Stimulated activated CD4-positive, alpha-beta T cell treated with anti-CD3 and anti-CD28 coated beads, Interleukin-2, amount 100 ng/mL, for 4 hours (primary cell): ENCODE data around the gene SPDYE9.
"Not testable (repeated sequence)": the region's sequence is repeated elsewhere in the genome, so short reads cannot be mapped to it uniquely, and the experiment has no call there.

Experiments used
- DNase-seq: peaks from one replicate; pipeline ENCODE4 v3.0.0-alpha.2; 2020; ENCODE audit warnings: low read depth

The SPDYE9 gene

GRCh38 chr7:73085938-73086337 is at the start of gene SPDYE9:
Gene SPDYE9 (minus strand): TSS chr7:73086038. CDS start chr7:73084238, 1,800 bp downstream.
- DNase-seq: not testable (repeated sequence)

GRCh38 chr7:73134866-73135265 is 49.0 kb upstream of the SPDYE9 start:
- DNase-seq: not testable (repeated sequence)

GRCh38 chr7:73132651-73133217 is 46.9 kb upstream of the SPDYE9 start:
- DNase-seq: not testable (repeated sequence)

GRCh38 chr7:73130612-73131011 is 44.8 kb upstream of the SPDYE9 start:
- DNase-seq: not testable (repeated sequence)

DNA sequence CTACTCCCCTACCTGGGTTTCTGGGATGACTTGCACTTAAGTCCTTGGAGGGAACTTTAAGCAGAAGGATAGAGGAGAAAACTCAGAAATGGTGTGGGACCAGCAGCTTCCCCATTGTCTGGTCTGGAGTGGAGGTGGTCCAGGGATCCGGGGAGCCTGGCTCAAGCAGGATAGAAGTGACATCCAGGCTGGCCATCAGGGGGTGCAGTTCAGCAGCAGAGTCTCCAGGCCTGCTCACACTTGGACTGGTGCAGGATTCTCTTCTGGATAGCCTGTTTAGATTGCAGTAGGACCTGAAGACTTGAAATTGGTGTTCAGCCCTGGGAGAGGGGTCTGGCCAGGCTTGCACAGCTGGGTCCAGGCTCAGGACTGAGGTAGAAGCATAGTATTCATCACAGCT is 38.3 kb upstream of the SPDYE9 start:
- not testable (repeated sequence) for DNase-seq

GRCh38 chr7:73122778-73123447 is 37.1 kb upstream of the SPDYE9 start:
- not testable (repeated sequence) for DNase-seq

DNA sequence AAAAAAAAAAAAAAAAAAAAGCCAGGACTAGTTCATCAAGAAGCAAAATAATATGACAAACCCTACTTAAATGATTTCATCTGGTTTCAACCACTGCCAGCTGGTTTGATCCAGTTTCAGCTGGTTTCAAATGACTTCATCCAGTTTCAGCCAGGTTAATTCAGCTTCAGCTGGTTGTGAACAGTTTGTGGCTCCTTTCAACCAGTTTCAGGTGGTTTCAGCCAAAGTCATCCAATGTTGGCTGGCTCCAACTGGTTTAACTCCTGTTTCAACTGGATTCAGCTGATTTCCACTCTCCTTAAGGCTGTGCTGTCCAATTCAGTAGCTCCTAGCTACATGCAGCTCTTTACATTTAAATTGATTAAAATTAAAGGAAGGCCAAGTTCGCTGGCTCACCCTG is 32.3 kb upstream of the SPDYE9 start:
- DNase-seq: not testable (repeated sequence)

DNA sequence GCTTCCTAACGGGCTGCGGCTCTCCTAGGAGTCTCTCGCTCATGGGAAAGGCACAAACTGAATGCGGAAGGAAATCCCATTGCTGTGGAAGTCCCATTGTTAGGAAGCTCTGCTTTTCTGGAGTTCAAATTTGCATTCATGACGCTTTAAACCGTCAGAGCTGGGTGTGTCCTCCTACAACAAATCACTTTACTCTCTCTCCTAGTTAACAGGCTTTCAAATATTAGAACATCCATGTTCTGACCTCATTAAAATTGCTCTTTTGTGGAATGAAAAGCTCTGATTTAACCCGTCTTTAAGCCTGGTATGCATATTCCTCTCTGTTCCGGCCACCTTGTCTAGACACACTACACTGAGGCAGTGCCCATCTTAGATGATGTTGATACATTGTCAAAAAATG is 28.0 kb downstream of the SPDYE9 start, which contains the start of gene SPDYE11:
TSS of gene SPDYE11 (minus strand) at position 101 of the 400 bp plus-strand sequence. CDS start 1,800 bp downstream, outside the sequence.
- DNase-seq: not testable (repeated sequence)

DNA sequence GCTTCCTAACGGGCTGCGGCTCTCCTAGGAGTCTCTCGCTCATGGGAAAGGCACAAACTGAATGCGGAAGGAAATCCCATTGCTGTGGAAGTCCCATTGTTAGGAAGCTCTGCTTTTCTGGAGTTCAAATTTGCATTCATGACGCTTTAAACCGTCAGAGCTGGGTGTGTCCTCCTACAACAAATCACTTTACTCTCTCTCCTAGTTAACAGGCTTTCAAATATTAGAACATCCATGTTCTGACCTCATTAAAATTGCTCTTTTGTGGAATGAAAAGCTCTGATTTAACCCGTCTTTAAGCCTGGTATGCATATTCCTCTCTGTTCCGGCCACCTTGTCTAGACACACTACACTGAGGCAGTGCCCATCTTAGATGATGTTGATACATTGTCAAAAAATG is 56.2 kb downstream of the SPDYE9 start, which contains the start of gene SPDYE8:
TSS of gene SPDYE8 (minus strand) at position 101 of the 400 bp plus-strand sequence. CDS start 1,800 bp downstream, outside the sequence.
- not testable (repeated sequence) for DNase-seq
